GM18519 (cell line): ENCODE data around the gene C3orf49.

Source experiments
- ATAC-seq: cut with Tn5 transposase; IDR thresholded peaks from one replicate; pipeline ENCODE4 v1.9.1; 2021; ENCODE audit warnings: mild to moderate bottlenecking, moderate library complexity; ENCODE audit not compliant: unreplicated experiment, low FRiP score

The C3orf49 gene, protein sequence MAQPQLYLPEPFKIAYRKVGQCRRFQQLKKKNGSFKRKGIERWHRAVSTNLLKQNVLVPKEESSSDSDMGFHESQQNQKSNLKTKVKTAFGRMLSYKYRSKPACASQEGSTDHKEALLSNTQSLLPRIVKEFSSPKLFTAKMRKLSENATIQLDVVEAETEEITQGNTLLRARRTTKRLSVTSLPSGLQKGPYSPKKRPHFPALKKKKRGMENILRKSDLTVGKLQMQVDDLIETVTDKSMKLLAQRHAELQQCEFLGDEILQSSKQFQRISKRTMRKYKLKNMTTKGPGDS

DNA sequence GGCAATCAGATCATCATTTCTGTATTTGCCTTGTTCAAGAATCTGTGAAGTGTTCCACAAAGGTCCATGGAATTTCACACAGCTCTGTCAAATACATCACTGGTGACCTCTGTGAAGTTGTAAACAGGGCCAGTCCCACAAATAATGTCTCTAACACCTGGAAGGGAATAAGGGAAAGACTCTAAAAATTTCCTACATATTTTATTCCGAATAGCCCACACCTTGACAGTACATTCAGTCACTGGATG, at the start of gene C3orf49:
TSS of gene C3orf49 (plus strand) at position 149 of the 248 bp plus-strand sequence. CDS start 173 bp downstream, outside the sequence.
- no peak for ATAC-seq

DNA sequence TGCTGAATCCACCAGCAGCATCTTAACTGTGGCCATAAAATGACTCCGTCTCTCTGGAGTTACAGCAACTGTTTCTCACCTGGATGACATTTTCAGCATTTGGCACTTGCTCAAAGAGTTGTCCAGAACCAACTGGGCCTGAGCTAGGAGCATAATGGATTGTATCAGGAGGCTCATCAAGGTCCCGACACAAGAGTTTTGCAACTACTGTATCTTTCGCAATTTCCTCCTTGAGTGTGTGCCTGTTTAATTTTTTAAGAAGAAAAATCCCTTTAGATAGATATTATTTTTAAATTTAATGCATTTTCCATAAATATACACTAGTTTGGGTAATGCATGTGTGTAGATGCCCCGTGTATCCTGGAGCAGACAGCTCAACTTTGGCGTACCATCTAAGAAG, 44.3 kb upstream of the C3orf49 start:
- no peak for ATAC-seq

DNA sequence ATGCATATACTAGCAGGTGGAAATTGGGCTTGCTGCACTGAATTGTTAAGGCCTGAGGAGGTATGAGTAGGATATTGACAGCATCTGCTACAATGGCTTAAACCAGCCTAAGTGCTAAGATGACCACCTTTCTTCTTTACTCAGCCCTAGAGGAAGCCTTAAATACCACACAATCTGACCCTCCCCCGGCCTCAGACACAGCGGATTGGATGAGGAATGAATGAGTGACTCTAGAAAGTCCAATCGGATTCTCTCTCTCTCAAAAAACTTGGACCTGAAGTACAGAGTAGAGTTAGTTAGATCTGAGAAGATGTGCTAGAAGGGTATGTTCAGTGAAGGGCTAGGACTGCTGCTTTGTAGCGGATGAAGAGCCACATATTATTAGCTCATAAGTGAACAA, 39.9 kb upstream of the C3orf49 start:
- no peak for ATAC-seq

DNA sequence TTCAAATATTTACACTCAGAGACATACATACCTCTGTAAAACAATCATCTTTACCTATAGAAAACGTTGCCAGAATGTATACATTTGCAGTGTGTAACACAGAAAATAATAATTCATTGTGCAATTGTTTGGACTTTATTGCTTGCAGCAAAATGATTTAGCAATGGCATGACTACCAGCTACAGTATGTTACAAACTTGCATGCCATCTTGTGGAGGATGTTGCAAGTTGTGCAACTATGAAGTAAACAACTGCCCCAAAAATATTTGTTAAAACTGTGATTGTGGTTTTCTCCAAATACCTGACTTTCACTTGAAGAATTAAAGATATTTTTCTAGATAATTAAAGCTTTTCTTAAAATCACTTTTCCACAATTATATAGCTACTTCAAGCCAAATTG, 27.1 kb upstream of the C3orf49 start:
- no peak for ATAC-seq

DNA sequence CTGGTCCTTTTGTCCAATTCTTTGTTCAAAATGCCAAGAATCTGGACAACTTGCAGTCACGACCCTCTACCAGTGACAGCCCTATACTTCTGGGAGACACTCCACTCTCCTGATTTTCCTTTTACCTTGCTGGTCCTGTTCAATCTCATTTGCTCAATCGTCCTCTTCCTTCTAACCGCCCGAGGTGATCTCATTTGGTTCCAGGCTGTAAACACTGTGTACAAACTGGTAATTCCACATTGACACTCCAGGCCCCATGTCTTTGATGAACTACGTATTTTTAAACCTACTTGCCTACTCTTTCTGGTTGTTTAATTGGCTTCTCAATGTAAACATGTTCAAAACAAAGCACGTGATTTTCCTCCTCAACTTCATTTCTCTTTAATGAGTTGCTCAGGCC, 23.7 kb upstream of the C3orf49 start:
- no peak for ATAC-seq

DNA sequence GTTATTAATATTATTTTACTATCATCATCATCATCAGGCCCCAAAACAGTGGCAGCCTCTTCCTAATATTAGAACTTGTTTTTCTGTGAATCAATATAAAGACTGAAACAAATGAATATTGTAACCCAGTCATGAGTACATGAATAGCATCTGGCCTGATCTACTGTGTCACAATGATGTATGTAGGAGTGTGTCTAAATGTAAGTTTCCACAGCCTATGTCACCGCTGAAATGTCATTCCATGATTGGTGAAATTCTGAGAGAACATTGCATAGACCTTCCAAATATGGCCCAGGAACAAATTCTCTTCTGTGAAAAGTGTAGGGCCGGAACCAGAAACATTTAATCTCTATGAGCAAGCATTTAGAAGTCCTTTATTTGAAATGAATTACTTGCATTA, 20.6 kb upstream of the C3orf49 start:
- ATAC-seq: no peak

DNA sequence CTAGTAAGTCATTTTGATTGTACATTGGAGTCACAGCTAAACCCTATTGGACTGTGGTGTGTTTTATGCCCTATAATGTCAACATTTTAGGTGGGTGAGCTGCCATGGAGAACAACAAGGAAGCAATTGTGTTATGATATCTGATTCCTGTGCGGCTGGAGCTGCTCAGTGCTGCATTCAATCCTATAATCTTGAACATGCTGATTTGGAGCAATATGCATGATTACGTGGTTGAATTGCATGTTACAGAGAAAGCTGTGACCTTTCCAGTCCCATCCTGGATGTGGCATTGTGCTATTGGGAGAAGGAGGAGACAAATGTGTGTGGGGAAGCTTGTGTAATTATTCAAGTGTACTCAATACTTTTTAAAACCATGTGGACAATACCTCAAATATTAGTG, 20.1 kb upstream of the C3orf49 start:
- ATAC-seq: no peak

DNA sequence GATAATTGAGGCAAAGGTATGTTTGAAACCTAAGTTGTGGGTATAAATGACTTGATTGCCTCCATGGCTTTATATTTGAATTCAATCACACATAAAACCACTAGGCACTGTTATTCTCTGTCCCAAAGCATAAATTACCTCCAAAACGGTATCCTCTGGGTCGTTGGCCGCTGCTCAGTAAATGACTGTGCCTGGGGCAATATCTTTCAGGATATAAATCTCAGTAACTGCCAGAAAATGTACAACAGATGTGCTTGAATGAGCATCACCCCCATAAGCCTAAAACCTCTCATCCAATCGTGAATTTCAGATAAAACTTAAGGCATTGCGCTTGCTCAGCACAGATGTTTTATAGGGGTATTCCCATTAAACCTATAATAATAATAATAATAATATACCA, 19.0 kb upstream of the C3orf49 start:
- no peak for ATAC-seq

DNA sequence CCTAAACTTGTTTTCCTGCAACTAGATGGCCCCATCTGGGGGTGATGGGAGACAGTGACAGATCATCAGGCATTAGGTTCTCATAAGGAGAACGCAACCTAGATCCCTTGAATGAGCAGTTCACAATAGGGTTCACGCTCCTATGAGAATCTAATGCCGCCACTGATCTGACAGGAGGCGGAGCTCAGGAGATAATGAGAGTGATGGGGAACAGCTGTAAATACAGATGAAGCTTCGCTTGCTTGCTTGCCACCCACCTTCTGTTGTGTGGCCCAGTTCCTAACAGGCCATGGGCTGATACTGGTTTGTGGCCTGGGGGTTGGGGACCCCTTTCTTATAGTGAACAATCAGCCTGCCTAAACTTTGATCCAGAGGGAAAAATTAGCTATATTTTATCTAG, 15.2 kb upstream of the C3orf49 start:
- no peak for ATAC-seq

DNA sequence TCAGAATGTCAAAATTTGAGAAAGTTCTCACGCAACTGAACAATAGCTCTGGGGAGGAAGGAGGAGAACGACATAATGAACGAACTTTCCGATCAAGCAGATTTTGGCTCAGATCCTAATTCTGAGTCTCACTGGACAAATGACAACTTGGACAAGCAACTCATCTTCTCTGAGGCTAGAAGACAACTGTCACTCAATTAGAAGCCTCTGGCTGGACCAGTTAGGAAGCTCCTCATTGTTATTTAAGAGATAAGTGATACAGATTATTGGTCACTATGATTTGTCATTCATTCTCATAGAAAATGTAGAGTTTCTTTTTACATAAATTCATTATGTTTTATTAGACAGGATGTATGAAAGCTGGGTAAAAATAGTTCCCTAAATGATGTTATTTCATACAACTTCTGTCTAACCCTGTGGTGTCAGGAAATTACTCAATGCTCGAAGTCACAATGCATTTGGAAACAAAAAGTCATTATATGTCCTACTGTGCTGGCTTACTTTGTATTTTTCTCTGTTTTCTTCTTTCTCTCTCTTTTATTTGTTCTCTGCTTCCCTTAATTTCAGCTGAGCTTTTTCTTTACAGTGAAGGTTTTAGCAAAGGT, 11.0 kb upstream of the C3orf49 start:
- ATAC-seq: no peak

DNA sequence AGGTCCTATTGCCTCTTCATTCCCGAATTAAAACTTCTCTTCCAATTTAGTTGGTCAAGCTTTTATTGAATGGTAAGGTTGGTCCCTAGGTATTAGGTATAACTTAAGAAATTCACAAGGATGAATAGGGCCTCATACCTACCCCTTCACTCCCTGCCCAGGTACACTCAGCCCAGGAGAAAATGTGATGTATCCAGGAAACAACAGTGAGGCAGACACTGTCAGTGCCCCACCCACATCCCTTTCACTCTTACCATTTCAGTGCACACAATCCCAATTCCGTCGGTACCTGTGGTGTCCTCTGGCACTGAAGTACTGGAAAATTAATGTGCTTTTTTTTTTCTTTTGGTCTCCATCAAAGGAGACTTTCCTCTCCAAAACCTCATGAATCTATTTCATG, 10.5 kb upstream of the C3orf49 start:
- no peak for ATAC-seq

DNA sequence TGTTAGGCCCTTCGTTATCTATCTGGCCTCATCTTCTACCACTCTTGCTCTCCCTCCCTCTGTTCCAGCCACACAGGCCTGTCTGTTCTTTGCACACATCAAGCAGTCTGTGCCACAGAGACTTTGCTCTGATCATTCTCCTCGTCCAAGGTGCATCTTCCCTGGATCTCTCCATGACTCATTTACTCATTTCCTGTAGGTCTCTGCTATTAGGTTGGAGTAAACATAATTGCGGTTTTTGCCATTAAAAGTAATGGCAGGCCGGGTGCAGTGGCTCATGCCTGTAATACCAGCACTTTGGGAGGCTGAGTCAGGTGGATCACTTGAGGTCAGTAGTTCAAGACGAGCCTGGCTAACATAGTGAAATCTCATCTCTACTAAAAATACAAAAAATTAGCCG, 9.5 kb upstream of the C3orf49 start:
- ATAC-seq: no peak

DNA sequence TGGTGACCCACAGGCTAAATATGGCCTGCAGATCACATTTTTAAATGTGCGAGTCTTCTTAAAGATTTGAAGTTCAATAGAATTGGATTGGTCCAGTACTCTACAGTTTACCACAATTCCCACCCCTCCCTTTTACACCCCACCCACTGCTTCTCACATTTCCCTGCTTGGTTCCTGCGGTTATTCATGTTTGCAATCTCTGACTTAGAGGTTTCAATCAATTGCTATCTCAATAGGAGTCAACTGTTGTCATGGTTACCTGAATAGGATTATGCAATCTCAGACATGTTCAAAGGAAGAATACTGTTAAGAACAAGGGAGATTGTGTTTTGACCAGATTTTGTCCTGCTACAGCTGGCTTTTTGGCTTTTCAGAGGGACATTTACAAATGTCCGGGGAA, 4.9 kb upstream of the C3orf49 start:
- ATAC-seq: no peak

DNA sequence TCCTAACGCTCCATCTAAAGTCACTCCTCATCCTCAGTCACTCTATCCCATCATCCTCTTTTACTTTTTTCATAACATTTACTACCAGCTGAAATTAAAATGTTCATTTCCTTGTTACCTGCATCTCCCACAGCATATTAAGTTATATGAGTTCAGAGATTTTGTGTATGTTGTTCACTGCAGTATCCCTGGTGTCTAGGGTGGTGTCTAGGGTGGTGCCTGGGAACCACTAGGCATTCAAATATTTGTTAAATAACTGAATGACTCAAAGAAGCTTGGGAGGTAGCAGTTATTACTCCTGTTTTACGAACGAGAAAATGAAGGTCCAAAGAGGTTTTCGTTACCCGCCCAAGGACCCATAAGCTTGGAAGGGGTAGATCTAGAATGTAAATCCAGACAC, 1.9 kb upstream of the C3orf49 start:
- ATAC-seq: no peak

DNA sequence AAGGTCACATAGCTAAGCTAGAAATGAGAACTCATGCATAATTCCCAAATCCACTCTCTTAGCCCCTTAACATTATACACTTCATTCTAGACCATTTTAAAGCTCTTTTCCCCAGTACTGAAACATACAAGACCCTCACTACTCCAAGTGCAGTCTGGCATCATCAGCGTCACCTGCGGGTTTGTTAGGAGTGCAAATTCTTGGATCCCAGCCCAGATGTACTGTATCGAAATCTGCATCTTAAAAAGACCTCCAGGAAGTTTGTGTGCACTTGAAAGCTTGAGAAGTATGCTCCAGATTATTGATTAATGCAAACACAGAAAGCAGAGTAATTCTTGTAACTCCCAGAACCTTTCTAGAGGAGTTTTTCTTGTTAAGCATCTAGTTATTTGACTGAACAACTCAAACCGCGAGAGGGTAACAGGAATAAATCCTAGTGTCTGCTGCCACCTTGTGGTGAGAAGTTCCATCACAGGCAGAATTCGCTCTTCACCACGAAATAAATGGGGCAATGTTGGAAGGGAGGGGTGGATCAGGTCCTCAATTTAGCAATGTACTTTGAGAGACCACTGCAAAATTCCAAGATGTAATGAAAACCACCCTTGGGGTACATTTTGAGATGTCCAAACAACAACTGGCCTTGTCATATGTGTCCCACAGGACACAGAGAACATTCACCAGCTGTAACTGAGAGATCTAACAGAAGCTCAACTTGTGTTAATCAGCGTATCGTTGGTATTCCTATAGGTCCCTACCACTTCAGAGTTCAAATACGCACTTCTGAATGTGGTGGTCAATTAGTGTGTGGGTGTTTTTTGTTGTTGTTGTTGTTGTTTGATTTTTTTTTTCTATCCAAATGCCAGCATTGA, 583 bp upstream of the C3orf49 start:
- peak; percentile 74 for ATAC-seq

DNA sequence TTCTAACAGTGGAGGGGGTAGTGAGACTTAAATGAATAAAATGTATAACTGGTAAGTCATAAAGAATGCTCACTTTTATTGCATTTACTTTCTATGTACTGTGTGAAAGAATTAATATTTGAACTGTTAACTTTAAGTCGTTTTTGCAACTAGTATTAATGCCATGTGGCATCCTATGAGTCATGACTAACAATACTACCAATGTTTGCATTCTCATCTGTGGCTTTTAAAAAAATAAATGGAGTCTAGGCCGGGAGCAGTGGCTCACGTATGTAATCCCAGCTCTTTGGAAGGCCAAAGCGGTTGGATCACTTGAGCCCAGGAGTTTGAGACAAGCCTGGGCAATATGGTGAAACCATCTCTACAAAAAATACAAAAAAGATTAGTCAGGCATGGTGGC, 5.2 kb downstream of the C3orf49 start:
- ATAC-seq: no peak

DNA sequence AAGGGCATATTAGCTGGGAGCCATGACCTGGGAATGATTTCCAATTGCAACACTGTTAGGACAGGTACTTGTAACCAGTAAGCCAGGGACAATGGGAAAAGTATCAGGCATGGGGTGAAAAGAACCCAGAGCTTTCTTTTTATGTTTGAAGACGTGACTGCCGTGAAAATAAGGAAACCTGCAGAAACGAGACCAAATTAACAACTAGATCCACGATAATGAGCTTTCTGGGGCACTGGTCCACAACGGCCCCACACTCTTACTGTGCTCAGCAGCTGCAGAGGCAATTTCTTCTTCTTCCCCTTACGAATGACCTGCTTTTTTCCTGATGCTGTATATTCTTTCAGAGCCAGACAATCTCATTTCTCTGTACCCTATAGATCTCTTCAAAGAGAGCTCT, 11.4 kb downstream of the C3orf49 start:
- ATAC-seq: no peak

DNA sequence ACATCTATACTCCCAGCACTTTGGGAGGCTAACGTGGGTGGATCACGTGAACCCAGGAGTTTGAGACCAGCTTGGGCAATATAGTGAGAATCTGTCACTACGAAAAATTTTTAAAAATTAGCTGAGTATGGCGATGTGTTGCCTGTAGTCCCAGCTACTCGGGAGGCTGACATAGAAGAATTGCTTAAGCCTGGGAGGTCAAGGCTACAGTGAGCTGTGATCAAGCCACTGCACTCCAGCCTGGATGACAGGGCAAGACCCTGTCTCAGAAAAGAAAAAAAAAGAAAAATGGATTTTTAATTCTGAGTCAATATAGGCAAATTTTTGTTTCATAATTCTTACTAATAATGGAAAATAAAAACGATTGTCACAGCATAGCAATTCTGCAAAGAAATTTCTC, 13.3 kb downstream of the C3orf49 start:
- no peak for ATAC-seq

DNA sequence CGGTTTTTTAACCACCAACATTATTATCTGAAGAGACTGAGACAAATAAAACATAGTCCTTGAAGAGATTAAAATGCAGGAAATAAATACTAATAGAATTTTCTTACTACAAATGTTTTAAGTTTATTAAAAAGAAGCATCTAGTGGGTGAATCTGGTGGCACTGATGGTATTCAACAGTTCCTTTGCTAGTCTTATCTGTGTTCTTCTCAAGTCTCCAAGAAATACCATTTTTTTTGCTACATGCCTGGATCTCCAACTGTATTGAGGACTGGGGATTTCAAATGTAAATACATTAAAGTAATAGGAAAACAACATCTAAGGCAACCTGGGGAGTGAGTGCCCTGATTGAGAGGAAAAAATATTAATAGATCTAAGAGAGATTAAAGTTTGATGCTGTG, 22.6 kb downstream of the C3orf49 start:
- ATAC-seq: no peak

DNA sequence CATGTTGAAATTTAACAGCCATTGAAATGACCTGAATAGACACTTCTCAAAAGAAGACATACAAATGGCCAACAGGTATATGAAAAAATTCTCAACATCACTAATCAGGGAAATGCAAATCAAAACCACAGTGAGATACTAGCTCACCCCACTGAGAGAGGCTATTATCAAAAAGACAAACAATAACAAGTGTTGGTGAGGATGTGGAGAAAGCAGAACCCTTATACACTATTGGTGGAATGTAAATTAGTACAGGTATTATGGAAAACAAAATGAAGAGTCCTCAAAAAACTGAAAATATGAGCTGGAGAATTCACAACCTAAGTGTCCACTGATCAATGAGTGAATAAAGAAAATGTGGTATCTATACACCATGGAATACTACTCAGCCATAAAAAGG, 23.0 kb downstream of the C3orf49 start:
- ATAC-seq: no peak

DNA sequence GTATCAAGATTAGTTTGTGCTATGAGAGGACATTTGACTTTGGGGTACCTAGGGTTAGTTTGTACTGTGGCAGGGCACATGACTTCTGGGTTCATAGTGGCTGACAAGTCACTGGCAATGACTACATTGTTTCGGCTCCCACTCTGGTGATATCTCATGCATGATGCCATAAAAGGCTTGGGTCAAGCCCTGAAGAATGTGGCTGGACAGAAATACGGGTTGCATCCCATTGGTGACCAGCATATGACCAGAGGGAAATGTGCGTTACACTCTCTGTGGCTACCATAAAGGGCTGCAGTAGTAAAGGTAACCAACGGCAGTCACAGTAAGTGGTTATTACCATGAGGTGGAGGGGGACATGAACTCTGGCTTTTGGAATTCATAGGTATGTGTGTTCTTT, 26.1 kb downstream of the C3orf49 start:
- ATAC-seq: no peak
